SK-N-SH (cell line): ENCODE data around the gene B4GALNT3. TPM values are rescaled to one million over a fixed set of nuclear protein-coding genes. Genes with fewer than 3 reads are reported as not detected.

Source experiments
- CTCF ChIA-PET: fragments of 300-600, 350-600 bp; formaldehyde crosslinking; extraction: SDS; loops from one replicate; lab custom pipeline; 2021; lab: Yijun Ruan, JAX
- POLR2A ChIA-PET: fragments of 350-600 bp; sonication (Branson Sonifier 250); formaldehyde crosslinking; extraction: SDS; loops from one replicate; lab custom pipeline; 2020; ENCODE audit warnings: antibody characterized with exemption, inconsistent platforms; lab: Yijun Ruan, JAX
- DNase-seq: peaks from one replicate; pipeline ENCODE4 v3.0.0; 2012
- H2AFZ ChIP-seq: fragments of 200-600 bp; sonication (generic); 2 replicates; pipeline ENCODE4 v1.8.1; 2016; ENCODE audit warnings: antibody characterized with exemption, mild to moderate bottlenecking, low read depth
- H3F3A ChIP-seq: fragments of 200-600 bp; sonication (generic); replicated peaks from 2 replicates; pipeline ENCODE3; 2016; ENCODE audit warnings: antibody characterized with exemption, mild to moderate bottlenecking; ENCODE audit not compliant: insufficient read depth
- H3K27ac ChIP-seq, 2 experiments: fragments of 200-500 bp in 1 of 2; fragments of 200-600 bp in 1 of 2; sonication (Bioruptor generic) in 1 of 2; sonication (generic), shearing (Covaris generic) in 1 of 2; 2 replicates each; pipeline versions ENCODE4 v1.5.1 to v1.6.1; 2014 to 2016; ENCODE audit warnings: low read depth in 2 of 2, inconsistent platforms in 1 of 2, low read length in 1 of 2, mild to moderate bottlenecking in 1 of 2, mixed read lengths in 1 of 2
- H3K27me3 ChIP-seq: fragments of 200-600 bp; sonication (generic), shearing (Covaris generic); 2 replicates; pipeline ENCODE4 v1.6.1; 2016; ENCODE audit warnings: mixed run types; ENCODE audit not compliant: insufficient read depth
- H3K36me3 ChIP-seq, 2 experiments: fragments of 200-500 bp in 1 of 2; fragments of 200-600 bp in 1 of 2; sonication (Bioruptor generic) in 1 of 2; sonication (generic) in 1 of 2; replicated peaks in 1 of 2; 2 replicates each; pipeline versions ENCODE3 to v1.5.1; 2014 to 2016; ENCODE audit warnings: low read length in 1 of 2, mild to moderate bottlenecking in 1 of 2; ENCODE audit not compliant: insufficient read depth in 2 of 2, control insufficient read depth in 1 of 2
- H3K4me1 ChIP-seq, 2 experiments: fragments of 200-500 bp in 1 of 2; fragments of 200-600 bp in 1 of 2; sonication (Bioruptor generic) in 1 of 2; sonication (generic), shearing (Covaris generic) in 1 of 2; 2 replicates each; pipeline versions ENCODE4 v1.5.1 to v1.6.1; 2014 to 2016; ENCODE audit warnings: low read depth in 1 of 2, low read length in 1 of 2, mixed run types in 1 of 2; ENCODE audit not compliant: insufficient read depth in 2 of 2, control insufficient read depth in 1 of 2
- H3K4me2 ChIP-seq: fragments of 200-600 bp; sonication (generic), shearing (Covaris generic); 2 replicates; pipeline ENCODE4 v1.6.1; 2017; ENCODE audit warnings: mixed run types
- H3K4me3 ChIP-seq, 2 experiments: fragments of 200-500 bp in 1 of 2; fragments of 200-600 bp in 1 of 2; sonication (Bioruptor generic) in 1 of 2; sonication (generic), shearing (Covaris generic) in 1 of 2; 2 replicates each; pipeline versions ENCODE4 v1.5.1 to v1.8.1; 2014 to 2016; ENCODE audit warnings: low read depth in 2 of 2, inconsistent platforms in 1 of 2, low read length in 1 of 2, mild to moderate bottlenecking in 1 of 2, mixed read lengths in 1 of 2, moderate library complexity in 1 of 2
- H3K79me2 ChIP-seq: fragments of 200-600 bp; sonication (generic); 2 replicates; pipeline ENCODE4 v1.8.1; 2017; ENCODE audit warnings: mild to moderate bottlenecking; ENCODE audit not compliant: insufficient read depth
- H3K9ac ChIP-seq: fragments of 200-600 bp; sonication (generic); 2 replicates; pipeline ENCODE4 v1.6.1; 2017; ENCODE audit warnings: mixed run types
- H3K9me2 ChIP-seq: fragments of 200-600 bp; sonication (generic); 2 replicates; pipeline ENCODE4 v1.6.1; 2017; ENCODE audit warnings: mixed run types
- H3K9me3 ChIP-seq: fragments of 200-600 bp; sonication (generic); 2 replicates; pipeline ENCODE4 v1.6.1; 2017; ENCODE audit warnings: mixed run types, mild to moderate bottlenecking, moderate library complexity
- H4K20me1 ChIP-seq: fragments of 200-600 bp; sonication (generic); 2 replicates; pipeline ENCODE4 v1.6.1; 2017; ENCODE audit warnings: mild to moderate bottlenecking, mixed run types; ENCODE audit not compliant: insufficient read depth
- CHD2 ChIP-seq: fragments of 150-350 bp; IDR thresholded peaks from 2 replicates; pipeline ENCODE4 v1.6.1; 2018; ENCODE audit warnings: low read length; ENCODE audit not compliant: partially characterized antibody
- CTCF ChIP-seq: fragments of 200-600 bp; sonication (generic); IDR thresholded peaks from 2 replicates; pipeline ENCODE4 v1.6.1; 2017; ENCODE audit warnings: antibody characterized with exemption, mild to moderate bottlenecking, moderate library complexity
- EZH2phosphoT487 ChIP-seq: fragments of 200-600 bp; sonication (generic); IDR thresholded peaks from 2 replicates; pipeline ENCODE4 v1.6.1; 2017; ENCODE audit warnings: low read depth, mixed run types, mild to moderate bottlenecking, antibody characterized with exemption, moderate library complexity, borderline replicate concordance
- FOXJ3 ChIP-seq: sonication (generic); formaldehyde crosslinking; IDR thresholded peaks from 2 replicates; pipeline ENCODE4 v1.5.1; 2020; ENCODE audit warnings: mild to moderate bottlenecking, missing genetic modification reagents
- FOXM1 ChIP-seq: IDR thresholded peaks from 2 replicates; pipeline ENCODE4 v1.4.0; 2012; ENCODE audit warnings: low read depth, mild to moderate bottlenecking
- GABPA ChIP-seq: IDR thresholded peaks from 2 replicates; pipeline ENCODE4 v1.4.0; 2012; ENCODE audit warnings: low read depth, mild to moderate bottlenecking
- GATA2 ChIP-seq: sonication (generic); formaldehyde crosslinking; IDR thresholded peaks from 2 replicates; pipeline ENCODE4 v1.5.0; 2020; ENCODE audit warnings: mild to moderate bottlenecking, missing genetic modification reagents
- IRF3 ChIP-seq: fragments of 150-350 bp; IDR thresholded peaks from 2 replicates; pipeline ENCODE4 v1.6.1; 2016; ENCODE audit warnings: mild to moderate bottlenecking, low read depth, low read length
- JUND ChIP-seq: IDR thresholded peaks from 2 replicates; pipeline ENCODE4 v1.4.0; 2012
- MEF2A ChIP-seq: IDR thresholded peaks from 2 replicates; pipeline ENCODE4 v1.4.0; 2012; ENCODE audit warnings: low read depth, borderline replicate concordance
- NFIC ChIP-seq: IDR thresholded peaks from 2 replicates; pipeline ENCODE4 v1.4.0; 2012; ENCODE audit warnings: borderline replicate concordance
- PBX3 ChIP-seq: IDR thresholded peaks from 2 replicates; pipeline ENCODE4; 2012
- RFX5 ChIP-seq: IDR thresholded peaks from 2 replicates; pipeline ENCODE4 v1.6.1; 2012; ENCODE audit warnings: mild to moderate bottlenecking, improper control_type of control experiment, low read length
- SIN3A ChIP-seq: IDR thresholded peaks from 2 replicates; pipeline ENCODE4 v1.6.1; 2012; ENCODE audit warnings: low read depth, mild to moderate bottlenecking, low read length, moderate library complexity, borderline replicate concordance
- TAF1 ChIP-seq: IDR thresholded peaks from 2 replicates; pipeline ENCODE4 v1.6.1; 2012; ENCODE audit warnings: low read depth, mild to moderate bottlenecking, low read length, moderate library complexity, borderline replicate concordance
- TEAD4 ChIP-seq: IDR thresholded peaks from 2 replicates; pipeline ENCODE4 v1.4.0; 2012; ENCODE audit warnings: mild to moderate bottlenecking, borderline replicate concordance; ENCODE audit not compliant: insufficient read depth
- USF2 ChIP-seq: fragments of 150-350 bp; IDR thresholded peaks from 2 replicates; pipeline ENCODE4 v1.6.1; 2017; ENCODE audit warnings: antibody characterized with exemption, low read length, low read depth, borderline replicate concordance
- YY1 ChIP-seq: IDR thresholded peaks from 2 replicates; pipeline ENCODE4 v1.4.0; 2012; ENCODE audit warnings: low read depth, mild to moderate bottlenecking
- ZBTB33 ChIP-seq: IDR thresholded peaks from 2 replicates; pipeline ENCODE4 v1.4.0; 2012; ENCODE audit warnings: low read depth, borderline replicate concordance
- WGBS: methylation state at CpG from one replicate; pipeline ENCODE4 v1.1.6; 2017; ENCODE audit warnings: low lambda C conversion rate; 5-methylcytosine and 5-hydroxymethylcytosine counted together
- polyA plus RNA-seq, 3 experiments: library from polyadenylated mRNA; depleted of rRNA; stranded (reverse); fragments of >200 nt; gene quantifications; 2 replicates each; pipeline ENCODE4 v1.2.3, GENCODE V29; 2012

The B4GALNT3 gene
- polyA plus RNA-seq, 1 of the 3 experiments (the other 2 are of a cell fraction), result 0.53 TPM

- no peak overlapping the region for H3K27ac ChIP-seq
- ChIA-PET POLR2A (no interaction called here), CTCF (interaction anchor here (2.8 to 17.8 kb wide), 2 partner anchors 14 to 84 kb away, joined by 25 to 560 read pairs; partner anchors contain the start of gene B4GALNT3)
Observed at GRCh38 chr12:533718-534117, 74.0 kb downstream of the B4GALNT3 start.

More at GRCh38 chr12:533718-534117, 74.0 kb downstream of the B4GALNT3 start:
- Histone ChIP-seq H3F3A (no peaks in the 10 kb centered on the region), H3K4me1 (peaks cover 0 to 2% of the 10 kb centered on the region in 2 experiments; a peak in 2 of 4 replicates), H3K36me3 (no peaks in the 10 kb centered on the region), H3K9ac (no peak overlapping the region), H3K4me2 (no peak overlapping the region), H3K9me2 (no peaks in the 10 kb centered on the region), H4K20me1 (no peaks in the 10 kb centered on the region), H3K27me3 (no peaks in the 10 kb centered on the region; the same call in 1 of the 2 replicates), H2AFZ (no peak overlapping the region), H3K79me2 (no peaks in the 10 kb centered on the region), H3K9me3 (no peaks in the 10 kb centered on the region), H3K4me3 (no peak overlapping the region)
- TF ChIP-seq GABPA (no peak), GATA2 (no peak), YY1 (no peak), EZH2phosphoT487 (no peak), SIN3A (no peak), FOXM1 (no peak), PBX3 (no peak), CHD2 (no peak), MEF2A (no peak), NFIC (no peak), CTCF (no peak), TEAD4 (no peak), JUND (no peak), ZBTB33 (no peak), RFX5 (no peak), USF2 (no peak), FOXJ3 (CRISPR knock-in tag) (no peak), TAF1 (no peak), IRF3 (no peak)
- WGBS, result 72% methylated on average over 11 of the region's 14 CpGs
- no peak for DNase-seq
